Measurements from ENCODE around the gene CORT. TPM values are rescaled to one million over a fixed set of nuclear protein-coding genes. Genes with fewer than 3 reads are reported as not detected.

Gene CORT
- polyA plus RNA-seq, 1 donor from 2014 or later, result 0.81 TPM

- H3K27ac ChIP-seq (ENCODE audit: low read length), result no peak overlapping the region
- no peaks in the 10 kb centered on the region for H4K20me1 ChIP-seq (ENCODE audit: insufficient read depth)
- H3K9me2 ChIP-seq (ENCODE audit: insufficient read depth, low read length), result no peaks in the 10 kb centered on the region
- no peak overlapping the region for H2AFZ ChIP-seq (ENCODE audit: low read depth, low read length)
- H3K4me2 ChIP-seq (ENCODE audit: low read length), result no peak overlapping the region
- H3K36me3 ChIP-seq (ENCODE audit: insufficient read depth, low read length), result no peaks in the 10 kb centered on the region
- no peaks in the 10 kb centered on the region for H3K79me2 ChIP-seq (replicated peaks; ENCODE audit: insufficient read depth, low read length)
- TF ChIP-seq MXI1 (conservative IDR thresholded peaks at IDR 0.05; ENCODE audit: poor library complexity, severe bottlenecking) (no peak), TAF1 (IDR thresholded peaks at IDR 0.05; ENCODE audit: low read depth) (no peak), EZH2 (IDR thresholded peaks at IDR 0.05; ENCODE audit: borderline replicate concordance, insufficient read depth, low read length, poor library complexity, severe bottlenecking) (no peak), SMC3 (conservative IDR thresholded peaks at IDR 0.05; ENCODE audit: poor library complexity) (no peak), RAD21 (conservative IDR thresholded peaks at IDR 0.05) (no peak), EP300 (conservative IDR thresholded peaks at IDR 0.05; ENCODE audit: poor library complexity, severe bottlenecking) (no peak), POLR2AphosphoS5 (IDR thresholded peaks at IDR 0.05) (no peak), REST (IDR thresholded peaks at IDR 0.05; ENCODE audit: borderline replicate concordance) (no peak), CTCF (IDR thresholded peaks at IDR 0.05; ENCODE audit: poor library complexity, severe bottlenecking) (no peak)
- no peak overlapping the region for H3K9ac ChIP-seq (ENCODE audit: low read length)
- H3K4me3 ChIP-seq (ENCODE audit: low read length), result no peak overlapping the region
- H3K9me3 ChIP-seq (ENCODE audit: low read length), result no peaks in the 10 kb centered on the region
- H3K27me3 ChIP-seq (ENCODE audit: insufficient read depth, low read depth, low read length), result no peaks in the 10 kb centered on the region
- no peaks in the 10 kb centered on the region for H3F3A ChIP-seq (ENCODE audit: insufficient read depth, low read length, poor library complexity, severe bottlenecking)
Measured at GRCh38 chr1:10459184-10459583, 9.4 kb downstream of the CORT start.

GRCh38 chr1:10467078-10467477 lies 17.2 kb downstream of the CORT start:
- H3K4me2 ChIP-seq (ENCODE audit: low read length), result no peak overlapping the region
- no peaks in the 10 kb centered on the region for H3K79me2 ChIP-seq (replicated peaks; ENCODE audit: insufficient read depth, low read length)
- H3K4me3 ChIP-seq (ENCODE audit: low read length), result no peak overlapping the region
- no peaks in the 10 kb centered on the region for H3K9me3 ChIP-seq (ENCODE audit: low read length)
- H3K9ac ChIP-seq (ENCODE audit: low read length), result no peak overlapping the region
- H2AFZ ChIP-seq (ENCODE audit: low read depth, low read length), result no peak overlapping the region
- no peaks in the 10 kb centered on the region for H3K36me3 ChIP-seq (ENCODE audit: insufficient read depth, low read length)
- no peak for TF ChIP-seq POLR2AphosphoS5 (IDR thresholded peaks at IDR 0.05)
- TF ChIP-seq RAD21 (conservative IDR thresholded peaks at IDR 0.05), result no peak
- TF ChIP-seq EZH2 (IDR thresholded peaks at IDR 0.05; ENCODE audit: borderline replicate concordance, insufficient read depth, low read length, poor library complexity, severe bottlenecking), result no peak
- TF ChIP-seq SMC3 (conservative IDR thresholded peaks at IDR 0.05; ENCODE audit: poor library complexity), result no peak
- no peak for TF ChIP-seq MXI1 (conservative IDR thresholded peaks at IDR 0.05; ENCODE audit: poor library complexity, severe bottlenecking)
- no peak for TF ChIP-seq REST (IDR thresholded peaks at IDR 0.05; ENCODE audit: borderline replicate concordance)
- TF ChIP-seq CTCF (IDR thresholded peaks at IDR 0.05; ENCODE audit: poor library complexity, severe bottlenecking), result no peak
- no peak for TF ChIP-seq TAF1 (IDR thresholded peaks at IDR 0.05; ENCODE audit: low read depth)
- no peak for TF ChIP-seq EP300 (conservative IDR thresholded peaks at IDR 0.05; ENCODE audit: poor library complexity, severe bottlenecking)
- no peak overlapping the region for H3K27ac ChIP-seq (ENCODE audit: low read length)
- H3K27me3 ChIP-seq (ENCODE audit: insufficient read depth, low read depth, low read length), result no peaks in the 10 kb centered on the region
- no peaks in the 10 kb centered on the region for H3F3A ChIP-seq (ENCODE audit: insufficient read depth, low read length, poor library complexity, severe bottlenecking)
- H4K20me1 ChIP-seq (ENCODE audit: insufficient read depth), result no peaks in the 10 kb centered on the region
- no peaks in the 10 kb centered on the region for H3K9me2 ChIP-seq (ENCODE audit: insufficient read depth, low read length)

Measured in neural cell (in vitro differentiated cells).